Cardiac fibroblast (primary cell): ENCODE data around the gene FHOD3.

Experiments used
- DNase-seq, 2 donors: peaks; one replicate each; pipeline versions ENCODE4 v3.0.0 to v3.0.0-alpha.2; 2010; ENCODE audit warnings: low read depth in 2 of 2
- H3K4me3 ChIP-seq, 2 donors: replicated peaks in 1 of 2; 1 replicate in 1 of 2; 2 replicates in 1 of 2; pipeline ENCODE4 v1.5.1; 2011; ENCODE audit warnings: low read depth in 2 of 2, low read length in 2 of 2, mild to moderate bottlenecking in 2 of 2, moderate library complexity in 1 of 2
- TF ChIP-seq, protein P1 (sequence below): IDR thresholded peaks from one replicate; pipeline ENCODE4 v1.5.1; 2011; ENCODE audit warnings: low read depth, mild to moderate bottlenecking, low read length, inconsistent platforms

FHOD3 gene

DNA sequence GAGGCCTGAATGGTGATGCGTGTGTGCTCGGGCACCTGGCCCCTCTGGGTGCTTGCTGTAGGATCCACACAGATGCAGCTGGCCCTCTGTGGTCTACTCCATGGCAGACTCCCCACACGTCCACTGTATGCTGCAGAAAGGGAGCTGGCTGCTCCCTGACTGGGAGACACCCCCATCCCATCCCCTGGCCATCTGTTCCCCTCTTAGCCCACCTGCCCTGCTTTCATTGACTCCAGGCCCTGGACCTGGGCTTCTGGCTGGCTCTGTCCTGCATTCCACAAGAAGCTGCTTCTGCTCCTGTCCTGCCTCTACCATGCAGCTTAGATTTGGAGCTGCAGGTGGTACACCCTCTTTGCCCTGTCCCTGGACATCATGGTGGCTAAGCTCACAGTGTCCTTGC is 80.1 kb downstream of the FHOD3 start:
- no peak for DNase-seq
- TF ChIP-seq, protein P1, sequence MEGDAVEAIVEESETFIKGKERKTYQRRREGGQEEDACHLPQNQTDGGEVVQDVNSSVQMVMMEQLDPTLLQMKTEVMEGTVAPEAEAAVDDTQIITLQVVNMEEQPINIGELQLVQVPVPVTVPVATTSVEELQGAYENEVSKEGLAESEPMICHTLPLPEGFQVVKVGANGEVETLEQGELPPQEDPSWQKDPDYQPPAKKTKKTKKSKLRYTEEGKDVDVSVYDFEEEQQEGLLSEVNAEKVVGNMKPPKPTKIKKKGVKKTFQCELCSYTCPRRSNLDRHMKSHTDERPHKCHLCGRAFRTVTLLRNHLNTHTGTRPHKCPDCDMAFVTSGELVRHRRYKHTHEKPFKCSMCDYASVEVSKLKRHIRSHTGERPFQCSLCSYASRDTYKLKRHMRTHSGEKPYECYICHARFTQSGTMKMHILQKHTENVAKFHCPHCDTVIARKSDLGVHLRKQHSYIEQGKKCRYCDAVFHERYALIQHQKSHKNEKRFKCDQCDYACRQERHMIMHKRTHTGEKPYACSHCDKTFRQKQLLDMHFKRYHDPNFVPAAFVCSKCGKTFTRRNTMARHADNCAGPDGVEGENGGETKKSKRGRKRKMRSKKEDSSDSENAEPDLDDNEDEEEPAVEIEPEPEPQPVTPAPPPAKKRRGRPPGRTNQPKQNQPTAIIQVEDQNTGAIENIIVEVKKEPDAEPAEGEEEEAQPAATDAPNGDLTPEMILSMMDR, result no peak
- H3K4me3 ChIP-seq, result no peak overlapping the region

GRCh38 chr18:36378205-36378604 is 80.7 kb downstream of the FHOD3 start:
- no peak for DNase-seq

DNA sequence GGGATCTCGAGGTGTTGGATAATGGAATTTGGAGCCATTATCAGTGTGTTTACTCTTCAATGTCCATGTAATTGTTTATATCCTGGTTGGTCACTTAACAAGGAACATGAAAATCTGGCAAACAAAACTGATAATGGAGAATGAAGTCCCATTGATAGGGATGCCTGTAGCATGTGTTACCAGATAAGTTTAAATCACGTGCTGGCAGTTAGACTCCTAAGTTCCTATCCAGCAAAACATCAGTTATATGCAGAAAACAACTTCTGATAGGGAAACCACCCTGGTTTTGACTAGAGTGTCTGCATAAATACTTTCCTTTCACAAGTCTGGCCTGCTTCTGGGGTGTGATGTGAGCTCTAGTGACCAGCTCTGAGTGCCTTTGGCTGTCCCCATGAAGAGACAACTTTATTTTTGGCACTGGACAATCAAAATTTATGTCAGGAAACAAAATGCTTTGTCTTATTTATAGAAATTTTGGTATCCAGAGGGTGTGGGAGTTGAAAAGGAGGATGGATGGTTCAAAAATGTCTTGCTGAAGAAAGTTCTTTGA is 82.0 kb downstream of the FHOD3 start:
- no peak for DNase-seq

More at GRCh38 chr18:36378205-36378604, 80.7 kb downstream of the FHOD3 start:
- no peak overlapping the region for H3K4me3 ChIP-seq
- TF ChIP-seq, protein P1, result no peak

GRCh38 chr18:36380173-36380827 is 82.8 kb downstream of the FHOD3 start:
- no peak for DNase-seq
- TF ChIP-seq, protein P1, result no peak
- no peak overlapping the region for H3K4me3 ChIP-seq

More for the DNA sequence above, 82.0 kb downstream of the FHOD3 start:
- H3K4me3 ChIP-seq, result no peak overlapping the region
- TF ChIP-seq, protein P1, result no peak

GRCh38 chr18:36381075-36381474 is 83.6 kb downstream of the FHOD3 start:
- no peak overlapping the region for H3K4me3 ChIP-seq
- TF ChIP-seq, protein P1, result no peak
- DNase-seq, result no peak

- DNase-seq, result no peak
- TF ChIP-seq, protein P1, result no peak
- no peak overlapping the region for H3K4me3 ChIP-seq
Observed at GRCh38 chr18:36382854-36383253, 85.3 kb downstream of the FHOD3 start.
